Measurements from ENCODE around the gene MSH2. TPM values are rescaled to one million over a fixed set of nuclear protein-coding genes. Genes with fewer than 3 reads are reported as not detected.
"Not testable (repeated sequence)": the region's sequence is repeated elsewhere in the genome, so short reads cannot be mapped to it uniquely, and the experiment has no call there.

The MSH2 gene
- total RNA-seq, 2 experiments from 2014 or later = 57.0 to 59.1 TPM

DNA sequence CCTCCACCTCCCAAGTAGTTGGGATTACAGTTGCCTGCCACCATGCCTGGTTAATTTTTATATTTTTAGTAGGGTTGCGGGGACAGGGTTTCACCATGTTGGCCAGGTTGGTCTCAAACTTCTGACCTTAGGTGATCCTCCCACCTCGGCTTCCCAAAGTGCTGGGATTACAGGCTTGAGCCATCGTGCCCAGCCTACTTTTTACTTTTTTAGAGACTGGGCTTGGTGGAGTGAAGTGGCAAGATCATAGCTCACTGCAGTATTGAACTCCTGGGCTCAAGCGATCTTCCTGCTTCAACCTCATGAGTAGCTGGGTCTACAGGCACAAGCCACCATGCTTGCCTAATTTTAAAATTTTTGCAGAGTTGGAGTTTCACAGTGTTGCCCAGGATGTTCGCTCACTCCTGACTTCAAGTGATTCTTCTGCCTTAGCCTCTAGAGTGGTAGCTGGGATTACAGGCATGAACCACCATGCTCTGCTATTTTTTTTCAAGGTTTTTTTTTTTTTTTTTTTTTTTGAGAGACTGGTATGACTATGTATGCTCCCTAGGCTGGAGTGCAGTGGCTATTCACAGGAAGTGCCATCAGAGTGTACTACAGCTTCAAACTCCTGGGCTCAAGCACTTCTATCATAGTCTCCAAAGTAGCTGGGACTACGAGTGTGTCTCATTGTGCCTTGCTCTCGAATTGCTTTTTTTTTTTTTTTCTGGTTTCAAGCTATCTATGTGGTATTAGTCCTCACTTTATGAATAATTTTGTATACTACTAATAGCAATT lies 11.9 kb downstream of the MSH2 start:
- H3K27me3 Mint-ChIP-seq = no peaks in the 10 kb centered on the region
- DNase-seq = no peak
- POLR2A ChIA-PET = interaction anchor here (0.6 kb wide), 1 partner anchor 9 kb away, joined by 3 read pairs; no protein-coding TSS in a partner anchor
- intact Hi-C loops (cut with micrococcal nuclease) = no loop called here
- peaks cover 29% of the 10 kb centered on the region for H3K36me3 Mint-ChIP-seq
- no peaks in the 10 kb centered on the region for H3K9me3 Mint-ChIP-seq
- CTCF ChIA-PET = no interaction called here
- H3K4me1 Mint-ChIP-seq (ENCODE audit: low read depth) = no peaks in the 10 kb centered on the region
- H3K27ac Mint-ChIP-seq = no peak overlapping the region
- no peak overlapping the region for H3K4me3 Mint-ChIP-seq

DNA sequence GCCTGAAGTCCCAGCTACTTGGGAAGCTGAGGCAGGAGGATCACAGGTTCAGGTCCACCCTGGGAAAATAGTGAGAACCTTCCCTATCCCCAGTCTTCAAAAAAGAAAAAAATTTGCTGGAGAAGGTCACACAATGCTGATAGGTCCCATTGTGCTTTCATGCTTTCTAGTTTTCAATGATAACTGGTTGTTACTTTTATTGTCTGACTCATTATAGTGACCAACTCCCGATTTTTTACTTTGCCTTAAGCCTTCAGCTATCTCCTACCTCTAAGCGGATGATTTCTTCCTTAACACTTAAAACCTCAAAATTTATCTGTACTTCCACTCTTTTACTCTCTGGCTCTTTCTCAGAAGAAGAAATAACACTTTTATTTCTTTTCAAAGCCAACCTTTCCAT lies 17.3 kb downstream of the MSH2 start:
- ChIA-PET CTCF (no interaction called here), POLR2A (interaction anchor here (0.7 kb wide), 1 partner anchor 40 kb away, joined by 5 read pairs; no protein-coding TSS in a partner anchor)
- Mint-ChIP-seq H3K27ac (no peak overlapping the region), H3K4me3 (no peak overlapping the region), H3K9me3 (no peaks in the 10 kb centered on the region), H3K4me1 (ENCODE audit: low read depth) (no peaks in the 10 kb centered on the region), H3K36me3 (peaks cover 21% of the 10 kb centered on the region), H3K27me3 (no peaks in the 10 kb centered on the region)
- no peak for DNase-seq
- intact Hi-C loops (cut with micrococcal nuclease) = no loop called here

DNA sequence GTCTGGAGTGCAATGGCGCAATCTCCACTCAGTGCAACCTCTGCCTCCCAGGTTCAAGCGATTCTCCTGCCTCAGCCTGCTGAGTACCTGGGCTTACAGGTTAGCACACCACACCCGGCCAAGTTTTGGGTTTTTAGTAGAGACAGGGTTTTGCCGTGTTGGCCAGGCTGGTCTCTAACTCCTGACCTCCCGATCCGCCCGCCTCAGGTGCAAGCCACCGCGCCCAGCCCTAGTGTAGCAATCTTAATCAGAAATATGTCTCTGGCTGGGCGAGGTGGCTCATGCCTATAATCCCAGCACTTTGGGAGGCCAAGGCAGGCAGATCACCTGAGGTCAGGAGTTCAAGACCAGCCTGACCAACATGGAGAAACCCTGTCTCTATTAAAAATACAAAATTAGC lies 17.7 kb downstream of the MSH2 start:
- H3K27ac Mint-ChIP-seq = not testable (repeated sequence)

DNA sequence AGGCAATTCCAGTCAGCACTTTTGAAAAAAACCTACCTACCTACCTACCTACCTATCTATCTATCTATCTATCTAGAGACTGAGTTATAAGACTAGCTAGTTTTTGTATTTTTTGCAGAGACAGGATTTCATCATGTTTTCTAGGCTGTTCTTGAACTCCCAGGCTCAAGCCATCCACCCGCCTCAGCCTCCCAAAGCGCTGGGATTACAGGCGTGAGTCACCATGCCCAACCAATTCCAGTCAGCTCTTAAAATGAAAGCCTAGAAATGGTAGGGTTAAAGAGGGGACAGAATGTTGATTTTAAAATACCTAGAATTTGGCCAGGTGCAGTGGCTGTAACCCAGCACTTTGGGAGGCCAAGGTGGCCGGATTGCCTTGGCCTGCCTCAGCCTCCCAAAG lies 19.1 kb downstream of the MSH2 start:
- intact Hi-C loops (cut with micrococcal nuclease) = no loop called here
- H3K27ac Mint-ChIP-seq = no peak overlapping the region
- H3K27me3 Mint-ChIP-seq = no peaks in the 10 kb centered on the region
- H3K4me1 Mint-ChIP-seq (ENCODE audit: low read depth) = no peaks in the 10 kb centered on the region
- DNase-seq = no peak
- ChIA-PET CTCF (no interaction called here), POLR2A (no interaction called here)
- H3K36me3 Mint-ChIP-seq = peaks cover 17% of the 10 kb centered on the region
- no peak overlapping the region for H3K4me3 Mint-ChIP-seq
- no peaks in the 10 kb centered on the region for H3K9me3 Mint-ChIP-seq

More for the DNA sequence above, 17.7 kb downstream of the MSH2 start:
- CTCF ChIA-PET; DNase-seq; intact Hi-C loops (cut with micrococcal nuclease); H3K4me3 Mint-ChIP-seq; H3K4me1 Mint-ChIP-seq (ENCODE audit: low read depth); H3K9me3 Mint-ChIP-seq; H3K27me3 Mint-ChIP-seq: not testable (repeated sequence)
- POLR2A ChIA-PET = interaction anchor here (0.7 kb wide), 1 partner anchor 39 kb away, joined by 5 read pairs; no protein-coding TSS in a partner anchor
- H3K36me3 Mint-ChIP-seq = peaks cover 21% of the 10 kb centered on the region

DNA sequence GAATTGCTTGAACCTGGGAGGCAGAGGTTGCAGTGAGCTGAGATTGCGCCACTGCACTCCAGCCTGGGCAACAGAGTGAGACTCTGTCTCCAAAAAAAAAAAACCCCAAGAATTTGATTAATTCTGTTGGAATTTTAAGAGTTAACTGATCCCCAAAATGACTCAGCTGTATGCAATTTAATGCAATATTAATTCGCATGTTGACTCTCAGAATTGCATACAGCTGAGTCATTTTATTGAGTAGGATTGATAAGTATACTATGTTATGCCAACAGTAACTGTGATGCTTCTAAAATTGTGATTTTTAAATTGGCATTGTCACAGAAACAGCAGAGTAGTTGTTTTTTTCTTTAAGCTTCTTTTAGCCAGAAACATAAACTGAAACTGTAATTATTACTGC lies 19.6 kb downstream of the MSH2 start:
- H3K36me3 Mint-ChIP-seq = peaks cover 16% of the 10 kb centered on the region
- ChIA-PET POLR2A (no interaction called here), CTCF (no interaction called here)

DNA sequence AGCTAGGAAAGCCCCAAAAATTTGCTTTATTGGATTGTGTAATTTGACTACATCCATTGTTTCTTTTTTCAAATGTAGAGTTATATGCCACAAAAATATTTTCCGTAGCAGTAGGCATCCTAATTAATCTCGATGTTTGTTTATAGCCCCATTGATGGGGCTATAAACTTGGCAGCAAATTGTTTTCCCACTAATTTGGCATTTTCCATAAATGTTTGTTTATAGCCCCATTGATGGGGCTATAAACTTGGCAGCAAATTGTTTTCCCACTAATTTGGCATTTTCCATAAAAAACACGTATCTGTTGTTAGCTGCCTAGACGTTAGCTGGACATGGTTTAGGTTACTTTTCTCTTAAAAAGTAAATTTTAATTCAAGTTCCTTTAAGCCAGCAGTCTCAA lies 23.8 kb downstream of the MSH2 start:
- DNase-seq = no peak
- Mint-ChIP-seq H3K36me3 (peaks cover 31% of the 10 kb centered on the region), H3K27ac (no peak overlapping the region), H3K4me3 (no peak overlapping the region), H3K4me1 (ENCODE audit: low read depth) (no peaks in the 10 kb centered on the region), H3K27me3 (no peaks in the 10 kb centered on the region), H3K9me3 (no peaks in the 10 kb centered on the region)
- ChIA-PET CTCF (no interaction called here), POLR2A (no interaction called here)
- intact Hi-C loops (cut with micrococcal nuclease) = no loop called here

More for the DNA sequence above, 19.6 kb downstream of the MSH2 start:
- no peaks in the 10 kb centered on the region for H3K9me3 Mint-ChIP-seq
- intact Hi-C loops (cut with micrococcal nuclease) = no loop called here
- no peaks in the 10 kb centered on the region for H3K27me3 Mint-ChIP-seq
- H3K4me3 Mint-ChIP-seq = no peak overlapping the region
- DNase-seq = no peak
- H3K27ac Mint-ChIP-seq = no peak overlapping the region
- no peaks in the 10 kb centered on the region for H3K4me1 Mint-ChIP-seq (ENCODE audit: low read depth)

DNA sequence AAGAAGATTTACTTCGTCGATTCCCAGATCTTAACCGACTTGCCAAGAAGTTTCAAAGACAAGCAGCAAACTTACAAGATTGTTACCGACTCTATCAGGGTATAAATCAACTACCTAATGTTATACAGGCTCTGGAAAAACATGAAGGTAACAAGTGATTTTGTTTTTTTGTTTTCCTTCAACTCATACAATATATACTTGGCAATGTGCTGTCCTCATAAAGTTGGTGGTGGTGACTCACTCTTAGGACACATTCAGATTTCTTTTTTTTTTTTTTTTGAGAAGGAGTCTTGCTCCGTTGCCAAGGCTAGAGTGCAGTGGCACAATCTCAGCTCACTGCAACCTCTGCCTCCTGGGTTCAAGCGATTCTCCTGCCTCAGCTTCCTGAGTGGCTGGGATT lies 26.8 kb downstream of the MSH2 start:
- Mint-ChIP-seq H3K27ac (no peak overlapping the region), H3K27me3 (no peaks in the 10 kb centered on the region), H3K4me3 (no peak overlapping the region), H3K36me3 (peaks cover 32% of the 10 kb centered on the region), H3K9me3 (no peaks in the 10 kb centered on the region), H3K4me1 (ENCODE audit: low read depth) (no peaks in the 10 kb centered on the region)
- ChIA-PET CTCF (no interaction called here), POLR2A (no interaction called here)
- DNase-seq = no peak
- intact Hi-C loops (cut with micrococcal nuclease) = no loop called here

DNA sequence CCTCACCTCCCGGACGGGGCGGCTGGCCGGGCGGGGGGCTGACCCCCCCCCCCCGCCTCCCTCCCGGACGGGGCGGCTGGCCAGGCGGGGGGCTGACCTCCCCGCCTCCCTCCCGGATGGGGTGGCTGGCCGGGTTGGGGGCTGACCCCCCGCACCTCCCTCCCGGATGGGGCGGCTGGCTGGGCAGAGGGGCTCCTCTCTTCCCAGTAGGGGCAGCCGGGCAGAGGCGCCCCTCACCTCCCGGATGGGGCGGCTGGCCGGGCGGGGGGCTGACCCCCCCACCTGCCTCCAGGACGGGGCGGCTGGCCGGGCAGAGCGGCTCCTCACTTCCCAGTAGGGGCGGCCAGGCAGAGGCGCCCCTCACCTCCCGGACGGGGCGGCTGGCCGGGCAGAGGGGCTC lies 30.1 kb downstream of the MSH2 start:
- H3K4me1 Mint-ChIP-seq (ENCODE audit: low read depth); DNase-seq; H3K9me3 Mint-ChIP-seq; POLR2A ChIA-PET; H3K27me3 Mint-ChIP-seq; H3K4me3 Mint-ChIP-seq; CTCF ChIA-PET; intact Hi-C loops (cut with micrococcal nuclease); H3K27ac Mint-ChIP-seq: not testable (repeated sequence)
- H3K36me3 Mint-ChIP-seq = peaks cover 30% of the 10 kb centered on the region

DNA sequence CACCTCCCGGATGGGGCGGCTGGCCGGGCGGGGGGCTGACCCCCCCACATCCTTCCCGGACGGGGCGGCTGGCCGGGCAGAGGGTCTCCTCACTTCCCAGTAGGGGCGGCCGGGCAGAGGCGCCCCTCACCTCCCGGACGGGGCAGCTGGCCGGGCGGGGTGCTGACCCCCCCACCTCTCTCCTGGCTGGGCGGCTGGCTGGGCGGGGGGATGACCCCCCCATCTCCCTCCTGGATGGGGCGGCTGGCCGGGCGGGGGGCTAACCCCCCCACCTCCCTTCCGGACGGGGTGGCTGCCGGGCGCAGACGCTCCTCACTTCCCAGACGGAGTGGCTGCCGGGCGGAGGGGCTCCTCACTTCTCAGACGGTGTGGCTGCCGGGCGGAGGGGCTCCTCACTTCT lies 30.5 kb downstream of the MSH2 start:
- CTCF ChIA-PET = not testable (repeated sequence)

DNA sequence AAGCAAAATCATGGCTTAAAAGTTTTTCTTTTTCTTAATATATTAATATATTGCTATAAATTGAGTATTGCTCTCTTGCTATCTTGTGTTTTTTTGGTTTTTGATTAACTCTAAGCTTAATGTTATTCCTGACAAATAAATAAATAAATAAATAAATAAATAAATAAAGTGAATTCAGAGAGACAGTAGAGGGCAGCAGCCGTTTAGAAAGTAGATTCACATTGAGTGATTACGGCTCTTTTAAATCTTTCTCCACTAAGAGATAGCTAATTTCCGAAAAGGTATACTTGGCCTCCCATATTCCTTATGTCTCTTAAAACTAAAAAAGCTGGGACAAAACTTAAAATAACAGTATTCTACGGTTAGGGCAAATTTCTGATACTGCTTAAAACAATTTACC lies 34.3 kb downstream of the MSH2 start:
- H3K27me3 Mint-ChIP-seq = no peaks in the 10 kb centered on the region
- no peak overlapping the region for H3K4me3 Mint-ChIP-seq
- H3K9me3 Mint-ChIP-seq = no peaks in the 10 kb centered on the region
- intact Hi-C loops (cut with micrococcal nuclease) = loop anchor here (5.0 kb wide), 1 partner anchor 330 kb away; no protein-coding TSS in a partner anchor
- DNase-seq = no peak
- peaks cover 14% of the 10 kb centered on the region for H3K36me3 Mint-ChIP-seq
- no peak overlapping the region for H3K27ac Mint-ChIP-seq
- H3K4me1 Mint-ChIP-seq (ENCODE audit: low read depth) = no peaks in the 10 kb centered on the region
- POLR2A ChIA-PET = no interaction called here
- CTCF ChIA-PET = interaction anchor here (0.6 to 2.6 kb wide), 6 partner anchors 9 to 380 kb away, joined by 3 to 22 read pairs (median 3); no protein-coding TSS in a partner anchor

More for the DNA sequence above, 30.5 kb downstream of the MSH2 start:
- H3K4me3 Mint-ChIP-seq; POLR2A ChIA-PET; intact Hi-C loops (cut with micrococcal nuclease); H3K9me3 Mint-ChIP-seq; H3K27me3 Mint-ChIP-seq; H3K4me1 Mint-ChIP-seq (ENCODE audit: low read depth); H3K27ac Mint-ChIP-seq; DNase-seq: not testable (repeated sequence)
- H3K36me3 Mint-ChIP-seq = peaks cover 32% of the 10 kb centered on the region

DNA sequence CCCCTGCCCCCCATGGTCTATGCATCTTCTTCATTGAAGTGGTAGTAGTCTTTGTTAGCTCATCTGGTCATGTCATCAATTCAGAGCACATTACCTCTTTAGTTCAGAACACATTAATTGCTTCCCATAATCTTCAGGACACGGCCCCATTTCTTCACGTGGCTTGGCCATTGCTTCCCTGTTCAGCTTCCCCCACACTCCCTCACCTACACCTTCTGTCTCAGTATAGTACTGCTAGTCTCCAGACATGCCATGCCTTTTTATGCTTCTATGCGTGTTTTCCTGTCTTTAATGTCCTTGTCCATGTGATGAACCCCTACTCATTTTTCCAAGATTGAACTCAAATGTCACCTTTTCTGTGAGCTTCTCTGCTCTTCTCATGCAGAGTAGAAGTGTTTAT lies 35.1 kb downstream of the MSH2 start:
- no peaks in the 10 kb centered on the region for H3K9me3 Mint-ChIP-seq
- H3K27me3 Mint-ChIP-seq = no peaks in the 10 kb centered on the region
- DNase-seq = no peak
- H3K4me1 Mint-ChIP-seq (ENCODE audit: low read depth) = no peaks in the 10 kb centered on the region
- H3K36me3 Mint-ChIP-seq = peaks cover 13% of the 10 kb centered on the region
- no peak overlapping the region for H3K27ac Mint-ChIP-seq
- ChIA-PET CTCF (interaction anchor here (0.5 to 2.6 kb wide), 4 partner anchors 8 to 330 kb away, joined by 3 to 22 read pairs (median 3); no protein-coding TSS in a partner anchor), POLR2A (no interaction called here)
- H3K4me3 Mint-ChIP-seq = no peak overlapping the region
- intact Hi-C loops (cut with micrococcal nuclease) = loop anchor here (5.0 kb wide), 1 partner anchor 329 kb away; no protein-coding TSS in a partner anchor

DNA sequence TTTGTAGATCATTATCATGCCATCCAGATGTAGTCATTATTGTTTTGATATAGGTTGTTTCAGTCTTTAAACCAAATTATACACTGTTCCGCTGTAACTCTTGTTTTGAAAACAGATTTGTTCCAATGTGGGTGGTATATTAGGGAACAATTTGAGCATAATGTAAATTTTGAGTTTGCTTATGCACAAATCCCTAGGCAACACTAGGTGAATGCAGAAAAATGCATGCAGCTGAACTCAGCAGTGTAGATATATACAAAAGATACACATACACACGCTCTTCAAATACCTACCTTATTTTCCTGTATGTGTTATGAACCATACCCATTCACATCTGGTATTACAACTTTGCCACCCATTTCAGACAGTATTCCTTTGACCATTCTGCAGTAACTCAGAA lies 35.8 kb downstream of the MSH2 start:
- POLR2A ChIA-PET = no interaction called here
- DNase-seq = no peak
- H3K27ac Mint-ChIP-seq = no peak overlapping the region
- no peak overlapping the region for H3K4me3 Mint-ChIP-seq
- CTCF ChIA-PET = interaction anchor here (0.5 to 2.6 kb wide), 3 partner anchors 11 to 330 kb away, joined by 3 to 22 read pairs (median 3); no protein-coding TSS in a partner anchor
- peaks cover 14% of the 10 kb centered on the region for H3K36me3 Mint-ChIP-seq
- intact Hi-C loops (cut with micrococcal nuclease) = loop anchor here (5.0 kb wide), 1 partner anchor 329 kb away; no protein-coding TSS in a partner anchor
- H3K27me3 Mint-ChIP-seq = no peaks in the 10 kb centered on the region
- H3K9me3 Mint-ChIP-seq = no peaks in the 10 kb centered on the region
- H3K4me1 Mint-ChIP-seq (ENCODE audit: low read depth) = no peaks in the 10 kb centered on the region

DNA sequence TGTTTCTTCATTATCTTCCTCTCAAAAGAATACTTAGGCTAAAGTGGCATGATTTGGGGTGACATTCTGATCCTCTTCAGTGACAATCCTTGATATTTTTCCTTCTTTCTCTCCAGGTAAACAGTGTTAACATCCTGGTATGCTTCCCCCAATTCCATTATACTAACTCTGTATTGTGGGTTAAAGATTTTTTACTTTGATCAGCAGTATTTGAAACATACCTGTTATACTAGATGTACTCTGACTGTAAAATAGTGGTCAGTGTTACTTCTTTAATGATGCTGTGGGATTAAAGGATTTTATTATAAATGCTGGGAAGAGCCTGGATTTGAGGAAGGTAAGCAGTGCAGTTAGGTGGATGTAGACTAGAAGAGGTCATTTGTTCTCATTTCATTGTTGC lies 48.8 kb downstream of the MSH2 start:
- DNase-seq = no peak
- no peaks in the 10 kb centered on the region for H3K9me3 Mint-ChIP-seq
- no peak overlapping the region for H3K27ac Mint-ChIP-seq
- ChIA-PET CTCF (no interaction called here), POLR2A (no interaction called here)
- H3K4me1 Mint-ChIP-seq (ENCODE audit: low read depth) = no peaks in the 10 kb centered on the region
- no peaks in the 10 kb centered on the region for H3K27me3 Mint-ChIP-seq
- intact Hi-C loops (cut with micrococcal nuclease) = no loop called here
- H3K36me3 Mint-ChIP-seq = peaks cover 41% of the 10 kb centered on the region
- H3K4me3 Mint-ChIP-seq = no peak overlapping the region
